ENCODE data around the gene SPAG5. TPM values are rescaled to one million over a fixed set of nuclear protein-coding genes. Genes with fewer than 3 reads are reported as not detected.

The SPAG5 gene
- total RNA-seq, 2 experiments from 2014 or later, result 162 to 170 TPM

DNA sequence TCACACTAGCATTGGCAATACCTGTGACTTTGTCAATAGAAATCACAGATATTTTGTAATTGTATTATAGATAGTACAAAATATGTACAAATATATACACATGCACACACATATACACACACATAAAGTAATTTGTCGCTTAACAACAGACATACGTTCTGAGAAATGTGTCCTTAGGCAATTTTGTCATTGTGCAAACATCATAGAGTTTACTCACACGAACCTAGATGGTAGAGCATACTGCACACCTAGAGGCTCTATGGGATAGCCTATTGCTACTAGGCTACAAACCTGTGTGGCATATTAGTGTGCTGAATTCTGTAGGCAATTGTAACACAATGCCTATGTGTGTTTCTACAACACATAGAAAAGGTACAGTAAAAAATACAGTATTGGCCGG is 57.4 kb downstream of the SPAG5 start:
- H3K4me1 Mint-ChIP-seq (ENCODE audit: low read depth), result no peaks in the 10 kb centered on the region
- H3K4me3 Mint-ChIP-seq, result no peak overlapping the region
- H3K36me3 Mint-ChIP-seq (ENCODE audit: low read depth), result no peaks in the 10 kb centered on the region
- ATAC-seq, result no peak
- no peak for DNase-seq
- ChIA-PET CTCF (interaction anchor here (0.7 to 2.5 kb wide), 7 partner anchors 8 to 184 kb away, joined by 3 to 21 read pairs (median 4); partner anchors contain the start of gene POLDIP2), POLR2A (no interaction called here)
- H3K27ac Mint-ChIP-seq, result no peak overlapping the region
- H3K27me3 Mint-ChIP-seq (ENCODE audit: low read depth), result no peaks in the 10 kb centered on the region
- no peaks in the 10 kb centered on the region for H3K9me3 Mint-ChIP-seq (ENCODE audit: insufficient read depth)

DNA sequence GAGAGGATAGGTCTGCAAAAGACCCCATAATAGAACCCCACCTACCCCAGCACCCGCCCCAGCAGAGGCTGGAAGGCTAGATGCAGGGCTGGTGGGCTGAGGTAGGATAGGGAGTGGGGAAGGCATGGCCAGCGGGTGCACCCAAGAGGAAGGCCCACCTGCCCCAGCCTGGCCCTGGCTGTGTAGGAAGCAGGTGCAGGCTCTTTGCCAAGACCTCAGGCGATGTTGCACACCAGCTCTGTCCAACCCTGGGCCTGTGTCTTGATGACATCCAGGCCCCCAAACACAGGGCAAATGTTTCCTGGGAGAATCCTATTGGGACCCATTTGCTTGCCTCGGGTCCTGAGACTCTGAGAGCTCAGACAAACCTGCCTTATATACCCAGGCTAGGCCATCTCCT is 58.6 kb downstream of the SPAG5 start:
- H3K36me3 Mint-ChIP-seq (ENCODE audit: low read depth), result no peaks in the 10 kb centered on the region
- H3K27me3 Mint-ChIP-seq (ENCODE audit: low read depth), result no peaks in the 10 kb centered on the region
- CTCF ChIA-PET, result interaction anchor here (0.7 to 2.5 kb wide), 8 partner anchors 8 to 52 kb away, joined by 3 to 21 read pairs (median 3); no protein-coding TSS in a partner anchor
- POLR2A ChIA-PET, result no interaction called here
- ATAC-seq, result no peak
- no peak overlapping the region for H3K27ac Mint-ChIP-seq
- DNase-seq, result no peak
- no peak overlapping the region for H3K4me3 Mint-ChIP-seq
- no peaks in the 10 kb centered on the region for H3K9me3 Mint-ChIP-seq (ENCODE audit: insufficient read depth)
- no peaks in the 10 kb centered on the region for H3K4me1 Mint-ChIP-seq (ENCODE audit: low read depth)

DNA sequence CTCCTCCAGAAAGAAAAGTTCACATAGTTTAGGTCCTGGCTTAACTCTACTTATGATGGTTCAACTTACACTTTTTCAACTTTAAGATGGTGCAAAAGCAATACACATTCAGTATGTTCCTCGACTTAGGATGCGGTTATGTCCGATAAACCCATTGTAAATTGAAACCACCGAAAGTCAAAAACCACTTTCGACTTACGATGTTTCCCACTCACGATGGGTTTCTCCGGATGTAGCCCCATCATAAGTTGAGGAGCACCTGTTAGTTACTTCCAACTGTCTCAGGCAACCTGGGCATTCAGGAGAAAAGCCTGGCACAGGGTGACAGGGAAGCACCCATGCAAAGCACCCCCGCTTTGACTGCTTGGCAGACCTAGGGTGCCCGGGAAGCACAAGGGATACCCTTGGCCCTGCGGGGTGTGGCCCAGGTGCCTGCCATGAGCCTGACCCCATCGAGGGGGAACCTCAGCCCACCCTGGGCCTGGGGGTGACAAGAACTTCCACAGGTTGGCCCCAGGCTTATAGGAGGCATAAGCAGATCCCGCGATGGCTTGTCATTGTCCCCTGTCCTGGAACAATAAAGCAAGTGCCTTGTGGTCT is 60.4 kb downstream of the SPAG5 start:
- Mint-ChIP-seq H3K9me3 (ENCODE audit: insufficient read depth) (no peaks in the 10 kb centered on the region), H3K27ac (no peak overlapping the region), H3K27me3 (ENCODE audit: low read depth) (no peaks in the 10 kb centered on the region), H3K4me1 (ENCODE audit: low read depth) (no peaks in the 10 kb centered on the region), H3K4me3 (no peak overlapping the region), H3K36me3 (ENCODE audit: low read depth) (no peaks in the 10 kb centered on the region)
- ChIA-PET CTCF (interaction anchor here (1.0 to 1.2 kb wide), 2 partner anchors 9 to 10 kb away, joined by 3 to 5 read pairs; no protein-coding TSS in a partner anchor), POLR2A (no interaction called here)
- no peak for DNase-seq
- no peak for ATAC-seq

DNA sequence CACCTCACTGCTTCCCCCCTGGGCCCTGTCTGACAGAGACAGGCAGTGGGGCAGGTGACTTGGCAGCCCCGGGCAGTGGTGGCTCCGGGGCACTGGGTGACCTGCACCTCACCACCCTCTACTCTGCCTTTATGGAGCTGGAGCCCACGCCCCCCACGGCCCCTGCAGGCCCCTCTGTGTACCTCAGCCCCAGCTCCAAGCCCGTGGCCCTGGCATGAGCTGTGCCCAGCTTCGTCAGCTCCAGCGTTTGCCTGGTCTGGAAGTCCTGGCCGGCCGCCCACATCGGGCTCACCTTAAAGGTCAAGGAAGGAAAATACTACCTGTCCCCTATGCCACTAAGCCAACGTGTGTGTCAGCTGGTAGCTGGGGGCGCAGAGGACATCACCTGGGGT is 61.6 kb downstream of the SPAG5 start:
- no peaks in the 10 kb centered on the region for H3K4me1 Mint-ChIP-seq (ENCODE audit: low read depth)
- DNase-seq (no peak), ATAC-seq (peak; percentile 24)
- no peaks in the 10 kb centered on the region for H3K9me3 Mint-ChIP-seq (ENCODE audit: insufficient read depth)
- ChIA-PET POLR2A (interaction anchor here (0.6 kb wide), 1 partner anchor 154 kb away, joined by 3 read pairs; no protein-coding TSS in a partner anchor), CTCF (interaction anchor here (1.0 to 2.0 kb wide), 5 partner anchors 10 to 41 kb away, joined by 3 to 6 read pairs (median 5); no protein-coding TSS in a partner anchor)
- H3K4me3 Mint-ChIP-seq, result no peak overlapping the region
- no peaks in the 10 kb centered on the region for H3K27me3 Mint-ChIP-seq (ENCODE audit: low read depth)
- no peak overlapping the region for H3K27ac Mint-ChIP-seq
- H3K36me3 Mint-ChIP-seq (ENCODE audit: low read depth), result no peaks in the 10 kb centered on the region

DNA sequence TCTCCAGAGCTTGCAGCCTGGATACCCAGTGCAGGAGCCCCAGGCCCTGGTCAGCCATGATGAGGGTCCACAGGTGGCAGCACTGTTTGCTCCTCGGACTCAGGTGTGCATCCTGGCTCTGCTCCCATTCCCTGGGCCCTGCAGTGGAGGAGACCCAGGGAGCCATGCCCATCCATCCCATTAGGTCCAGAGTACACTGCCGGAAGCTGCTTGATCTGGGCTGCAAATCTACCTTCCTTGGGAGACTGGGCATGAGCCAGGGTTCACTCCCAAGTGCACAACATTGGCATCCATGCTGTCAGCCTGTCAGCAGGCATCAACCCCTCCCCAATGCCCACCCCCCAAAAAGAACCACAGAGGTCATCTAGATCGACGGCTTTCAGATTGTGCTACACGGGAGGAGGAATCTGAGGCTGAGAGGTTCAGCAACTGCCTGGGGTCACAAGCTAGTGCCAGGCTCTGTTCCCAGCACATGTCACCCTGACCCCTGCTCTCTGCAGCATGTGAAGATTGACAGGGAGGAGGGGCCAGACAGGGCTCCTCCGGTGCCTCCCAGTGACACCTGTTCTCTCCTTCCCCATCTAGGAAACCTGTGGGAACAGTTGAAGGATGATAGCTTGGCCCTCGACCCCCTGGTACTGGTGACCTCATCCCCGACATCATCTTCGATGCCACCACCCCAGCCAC is 62.1 kb downstream of the SPAG5 start:
- no peaks in the 10 kb centered on the region for H3K9me3 Mint-ChIP-seq (ENCODE audit: insufficient read depth)
- H3K27me3 Mint-ChIP-seq (ENCODE audit: low read depth), result no peaks in the 10 kb centered on the region
- POLR2A ChIA-PET, result interaction anchor here (0.6 kb wide), 1 partner anchor 153 kb away, joined by 3 read pairs; no protein-coding TSS in a partner anchor
- H3K36me3 Mint-ChIP-seq (ENCODE audit: low read depth), result no peaks in the 10 kb centered on the region
- CTCF ChIA-PET, result interaction anchor here (1.2 to 2.0 kb wide), 5 partner anchors 10 to 53 kb away, joined by 3 to 6 read pairs (median 5); no protein-coding TSS in a partner anchor
- DNase-seq, result no peak
- H3K4me1 Mint-ChIP-seq (ENCODE audit: low read depth), result no peaks in the 10 kb centered on the region
- no peak overlapping the region for H3K4me3 Mint-ChIP-seq
- no peak overlapping the region for H3K27ac Mint-ChIP-seq
- no peak for ATAC-seq

DNA sequence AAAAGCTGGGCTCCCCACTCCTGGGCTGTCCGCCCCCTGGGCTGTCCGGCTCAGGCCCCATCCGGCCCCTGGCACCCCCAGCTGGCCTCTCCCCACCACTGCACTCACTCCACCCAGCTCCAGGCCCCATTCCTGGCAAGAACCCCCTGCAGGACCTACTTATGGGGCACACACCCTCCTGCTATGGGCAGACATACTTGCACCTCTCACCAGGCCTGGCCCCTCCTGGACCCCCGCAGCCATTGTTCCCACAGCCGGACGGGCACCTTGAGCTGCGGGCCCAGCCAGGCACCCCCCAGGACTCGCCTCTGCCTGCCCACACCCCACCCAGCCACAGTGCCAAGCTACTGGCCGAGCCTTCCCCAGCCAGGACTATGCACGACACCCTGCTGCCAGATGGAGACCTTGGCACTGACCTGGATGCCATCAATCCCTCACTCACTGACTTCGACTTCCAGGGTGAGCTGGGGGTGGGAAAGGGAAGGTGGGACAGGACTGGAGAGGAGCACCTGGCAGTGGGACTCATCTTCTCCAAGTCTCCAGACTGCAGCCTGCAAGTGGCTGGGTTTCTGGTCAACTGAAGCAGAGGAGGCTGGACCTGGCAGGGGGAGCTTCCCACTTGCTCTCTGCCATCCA is 64.0 kb downstream of the SPAG5 start:
- CTCF ChIA-PET, result interaction anchor here (0.7 to 1.4 kb wide), 3 partner anchors 12 to 51 kb away, joined by 3 read pairs; no protein-coding TSS in a partner anchor
- DNase-seq (no peak), ATAC-seq (no peak)
- Mint-ChIP-seq H3K36me3 (ENCODE audit: low read depth) (no peaks in the 10 kb centered on the region), H3K27ac (no peak overlapping the region), H3K27me3 (ENCODE audit: low read depth) (no peaks in the 10 kb centered on the region), H3K4me3 (no peak overlapping the region), H3K9me3 (ENCODE audit: insufficient read depth) (no peaks in the 10 kb centered on the region), H3K4me1 (ENCODE audit: low read depth) (no peaks in the 10 kb centered on the region)
- POLR2A ChIA-PET, result no interaction called here

DNA sequence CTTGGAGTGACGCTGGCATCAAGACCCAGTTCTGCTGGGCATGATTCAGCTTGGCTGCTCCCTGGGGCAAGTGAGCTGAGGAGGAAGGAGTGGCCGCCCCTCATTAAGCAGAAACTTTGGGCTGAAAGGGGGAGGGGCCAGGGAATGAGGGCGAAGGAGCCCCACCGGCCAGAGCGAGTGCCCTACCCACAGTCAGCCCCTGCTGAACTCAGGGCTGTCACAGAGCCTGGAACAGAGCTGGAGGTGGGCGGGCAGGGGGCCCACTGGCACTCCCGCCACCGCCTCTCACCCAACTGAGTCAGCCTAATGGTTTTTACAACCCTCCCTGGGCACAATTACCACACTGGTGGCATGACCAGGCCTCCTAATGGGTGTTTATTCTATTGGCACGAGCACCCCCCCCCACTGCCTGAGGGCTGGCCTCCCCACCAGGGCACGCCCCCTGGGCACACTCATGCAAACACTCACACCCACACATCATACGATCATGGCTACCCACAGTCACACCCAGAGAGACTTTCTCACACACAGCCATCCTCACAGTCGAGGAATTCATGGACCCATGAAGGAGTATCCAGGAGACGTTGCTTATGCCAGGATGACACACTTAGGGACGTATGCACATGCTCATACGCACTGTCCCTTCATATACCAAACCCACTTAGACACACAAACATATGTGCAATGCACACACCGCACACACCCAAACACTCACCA is 65.6 kb downstream of the SPAG5 start:
- no peaks in the 10 kb centered on the region for H3K27me3 Mint-ChIP-seq (ENCODE audit: low read depth)
- DNase-seq (no peak), ATAC-seq (no peak)
- H3K9me3 Mint-ChIP-seq (ENCODE audit: insufficient read depth), result no peaks in the 10 kb centered on the region
- no peak overlapping the region for H3K27ac Mint-ChIP-seq
- no peaks in the 10 kb centered on the region for H3K36me3 Mint-ChIP-seq (ENCODE audit: low read depth)
- no peaks in the 10 kb centered on the region for H3K4me1 Mint-ChIP-seq (ENCODE audit: low read depth)
- ChIA-PET CTCF (no interaction called here), POLR2A (no interaction called here)
- H3K4me3 Mint-ChIP-seq, result no peak overlapping the region

DNA sequence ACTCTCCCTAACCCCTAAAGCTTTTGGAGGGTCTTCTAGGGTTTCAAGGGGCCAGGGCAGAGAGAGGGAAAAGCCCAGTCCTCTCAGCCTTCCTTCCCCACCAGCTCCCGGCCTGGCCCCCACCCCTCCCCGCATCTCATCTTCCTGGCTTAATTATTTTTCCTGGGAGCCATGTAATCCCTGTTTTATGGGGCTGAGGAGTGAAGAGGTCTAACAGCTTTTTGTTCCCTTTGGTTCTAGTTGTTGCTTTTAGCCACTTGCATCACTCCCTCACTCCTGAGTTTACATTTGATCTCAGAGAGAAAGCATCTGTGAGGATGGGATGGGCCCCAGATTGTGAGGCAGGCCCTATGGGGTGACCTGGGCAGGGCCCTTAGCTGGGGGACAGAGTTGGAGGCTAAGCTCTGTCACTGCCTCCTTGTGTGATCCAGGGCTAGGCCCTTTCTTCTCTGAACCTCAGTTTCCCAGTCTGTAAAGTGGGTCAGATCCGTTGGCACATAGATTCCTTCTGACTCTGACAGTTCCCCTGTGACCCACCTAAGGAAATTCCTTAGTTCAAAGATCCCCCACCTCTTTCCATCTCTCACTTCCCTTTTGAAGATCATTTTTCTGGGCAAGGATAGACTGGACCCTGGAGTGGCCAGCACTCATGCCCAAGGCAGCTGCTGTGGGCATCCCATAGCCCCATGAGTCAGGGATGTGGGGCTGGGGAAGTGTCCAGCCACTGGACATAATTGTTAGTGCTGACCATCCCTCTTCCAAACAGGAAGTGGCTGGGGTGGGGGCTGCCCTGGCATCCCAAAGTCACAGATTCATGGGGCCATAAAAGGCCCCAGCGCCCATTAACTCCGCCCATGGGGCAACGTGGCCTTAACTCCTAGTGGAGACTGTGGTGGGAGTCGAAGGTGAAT is 66.5 kb downstream of the SPAG5 start:
- H3K27ac Mint-ChIP-seq, result no peak overlapping the region
- ChIA-PET POLR2A (no interaction called here), CTCF (interaction anchor here (0.7 to 1.5 kb wide), 3 partner anchors 8 to 116 kb away, joined by 3 to 4 read pairs (median 3); no protein-coding TSS in a partner anchor)
- no peaks in the 10 kb centered on the region for H3K9me3 Mint-ChIP-seq (ENCODE audit: insufficient read depth)
- no peaks in the 10 kb centered on the region for H3K36me3 Mint-ChIP-seq (ENCODE audit: low read depth)
- no peak for ATAC-seq
- no peaks in the 10 kb centered on the region for H3K4me1 Mint-ChIP-seq (ENCODE audit: low read depth)
- H3K4me3 Mint-ChIP-seq, result no peak overlapping the region
- H3K27me3 Mint-ChIP-seq (ENCODE audit: low read depth), result no peaks in the 10 kb centered on the region
- no peak for DNase-seq

DNA sequence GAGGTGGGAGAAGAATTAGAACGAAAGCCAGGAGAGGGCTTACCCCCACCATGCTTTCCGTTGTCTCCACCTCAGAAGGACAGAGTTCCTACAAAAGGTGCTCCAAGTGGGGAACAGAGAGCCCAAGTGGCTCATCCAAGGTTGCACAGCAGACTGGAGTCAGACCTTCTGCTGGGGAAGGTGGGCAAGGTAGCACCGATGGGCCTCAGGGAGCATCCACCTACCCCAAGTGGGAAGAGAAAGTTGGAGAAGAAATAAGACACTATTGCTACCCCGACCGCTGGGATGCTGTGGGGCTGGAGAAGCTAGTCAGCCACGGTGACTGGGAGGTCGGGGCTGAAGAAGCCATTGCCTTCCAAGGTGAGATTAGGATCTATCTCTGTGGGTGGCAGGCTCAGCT is 67.9 kb downstream of the SPAG5 start:
- Mint-ChIP-seq H3K4me1 (ENCODE audit: low read depth) (no peaks in the 10 kb centered on the region), H3K36me3 (ENCODE audit: low read depth) (no peaks in the 10 kb centered on the region), H3K9me3 (ENCODE audit: insufficient read depth) (no peaks in the 10 kb centered on the region), H3K27ac (no peak overlapping the region), H3K4me3 (no peak overlapping the region), H3K27me3 (ENCODE audit: low read depth) (no peaks in the 10 kb centered on the region)
- POLR2A ChIA-PET, result no interaction called here
- DNase-seq (no peak), ATAC-seq (no peak)
- CTCF ChIA-PET, result interaction anchor here (1.5 kb wide), 1 partner anchor 114 kb away, joined by 4 read pairs; no protein-coding TSS in a partner anchor

DNA sequence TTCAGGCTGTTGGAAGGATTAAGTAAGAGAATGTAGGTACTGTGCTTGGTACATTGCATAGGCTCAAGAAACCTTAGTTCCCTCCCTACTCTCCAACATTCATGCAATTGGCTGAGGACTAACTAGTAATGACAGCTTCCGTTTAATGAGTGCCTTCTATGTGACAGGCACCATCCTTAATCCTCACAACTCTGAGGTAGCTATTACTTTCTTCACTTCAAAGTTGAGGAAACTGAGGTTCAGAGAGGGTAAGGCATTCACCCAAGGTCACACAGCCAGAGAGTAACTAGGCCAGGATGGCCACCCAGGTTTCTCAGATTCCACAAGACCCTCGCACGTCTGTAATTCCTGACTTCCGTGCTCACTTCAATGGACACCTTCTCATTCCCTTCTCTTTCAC is 68.6 kb downstream of the SPAG5 start:
- no peaks in the 10 kb centered on the region for H3K9me3 Mint-ChIP-seq (ENCODE audit: insufficient read depth)
- H3K4me3 Mint-ChIP-seq, result no peak overlapping the region
- H3K36me3 Mint-ChIP-seq (ENCODE audit: low read depth), result no peaks in the 10 kb centered on the region
- no peaks in the 10 kb centered on the region for H3K27me3 Mint-ChIP-seq (ENCODE audit: low read depth)
- POLR2A ChIA-PET, result no interaction called here
- ATAC-seq (no peak), DNase-seq (no peak)
- CTCF ChIA-PET, result interaction anchor here (1.5 kb wide), 1 partner anchor 11 kb away, joined by 4 read pairs; no protein-coding TSS in a partner anchor
- no peaks in the 10 kb centered on the region for H3K4me1 Mint-ChIP-seq (ENCODE audit: low read depth)
- H3K27ac Mint-ChIP-seq, result no peak overlapping the region

DNA sequence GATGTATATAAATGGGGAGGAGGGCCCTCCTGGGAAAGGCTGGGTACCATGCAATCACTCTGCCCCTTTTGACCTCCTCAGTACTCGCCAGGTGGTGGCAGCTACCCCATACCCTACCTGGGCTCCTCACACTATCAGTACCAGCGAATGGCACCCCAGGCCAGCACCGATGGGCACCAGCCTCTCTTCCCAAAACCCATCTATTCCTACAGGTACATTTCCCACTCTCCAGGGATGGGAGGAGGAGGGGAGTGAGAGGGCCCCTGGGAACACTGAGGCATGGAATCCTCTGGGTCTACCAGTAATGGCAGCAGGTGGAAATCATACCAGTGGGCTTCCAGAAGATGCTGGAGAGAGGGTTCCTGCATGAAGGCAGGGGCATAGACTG is 69.8 kb downstream of the SPAG5 start:
- DNase-seq (no peak), ATAC-seq (no peak)
- CTCF ChIA-PET, result interaction anchor here (1.5 kb wide), 1 partner anchor 12 kb away, joined by 4 read pairs; no protein-coding TSS in a partner anchor
- Mint-ChIP-seq H3K4me3 (no peak overlapping the region), H3K27ac (no peak overlapping the region), H3K9me3 (ENCODE audit: insufficient read depth) (no peaks in the 10 kb centered on the region), H3K4me1 (ENCODE audit: low read depth) (no peaks in the 10 kb centered on the region), H3K36me3 (ENCODE audit: low read depth) (no peaks in the 10 kb centered on the region), H3K27me3 (ENCODE audit: low read depth) (no peaks in the 10 kb centered on the region)
- POLR2A ChIA-PET, result no interaction called here
